ENCODE results near the gene GBP3. TPM values are rescaled to one million over a fixed set of nuclear protein-coding genes. Genes with fewer than 3 reads are reported as not detected.
"Not testable (repeated sequence)": the region's sequence is repeated elsewhere in the genome, so short reads cannot be mapped to it uniquely, and the experiment has no call there.

The GBP3 gene
- polyA plus RNA-seq, 3 donors from 2014 or later: 7.7 to 18.2 (median 8.3) TPM

DNA sequence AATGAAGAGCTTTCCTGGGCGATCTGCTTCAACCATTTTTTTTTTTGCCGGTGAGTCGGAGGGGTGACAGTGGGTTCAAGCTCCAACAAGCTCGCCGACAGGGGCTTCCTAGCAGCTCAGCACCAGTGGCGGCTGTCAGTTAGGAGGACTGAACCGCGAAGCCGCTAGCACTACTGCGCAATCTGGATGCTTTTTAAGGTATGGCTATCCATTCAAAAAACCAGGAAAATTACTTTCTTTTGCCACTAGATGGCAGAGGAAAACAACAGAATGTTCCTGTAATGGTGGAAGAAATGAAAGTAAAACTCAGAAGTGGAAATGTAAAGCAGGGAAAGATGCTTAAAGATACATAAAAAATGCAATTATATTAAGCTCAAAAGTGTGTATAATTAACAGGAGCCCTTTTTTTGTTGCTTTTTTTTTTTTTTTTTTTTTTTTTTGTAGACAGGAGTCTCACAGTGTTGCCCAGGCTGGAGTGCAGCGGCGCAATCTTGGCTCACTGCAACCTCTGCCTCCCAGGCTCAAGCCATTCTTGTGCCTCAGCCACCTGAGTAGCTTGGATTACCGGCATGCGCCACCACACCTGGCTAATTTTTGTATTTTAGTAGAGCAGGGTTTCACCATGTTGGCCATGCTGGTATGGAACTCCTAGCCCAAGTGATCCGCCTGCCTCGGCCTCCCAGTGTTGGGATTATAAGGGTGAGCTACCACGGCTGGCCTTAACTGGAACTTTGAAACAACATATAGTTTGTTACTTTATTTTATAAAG lies 38.7 kb downstream of the GBP3 start:
- Mint-ChIP-seq H3K27me3 (ENCODE audit: low read depth in 3 of 3) (peaks cover 0 to 1% (median 0%) of the 10 kb centered on the region in 3 donors), H3K9me3 (no peaks in the 10 kb centered on the region), H3K4me3 (peak overlapping the region; percentile 39 to 72 (median 64)), H3K36me3 (peaks cover 4 to 17% (median 4%) of the 10 kb centered on the region in 3 donors), H3K4me1 (peaks cover 25 to 61% of the 10 kb centered on the region in 2 donors), H3K27ac (peak overlapping the region; percentile 66 to 86 (median 84))
- DNase-seq: peak; percentile 65 to 66 (median 65)

GRCh38 chr1:88982055-88982454 lies 40.6 kb downstream of the GBP3 start:
- peaks cover 28 to 62% of the 10 kb centered on the region in 2 donors for H3K4me1 Mint-ChIP-seq
- H3K27me3 Mint-ChIP-seq (ENCODE audit: low read depth in 3 of 3): peaks cover 0 to under 1% (median 0%) of the 10 kb centered on the region in 3 donors
- peaks cover 4 to 17% (median 4%) of the 10 kb centered on the region in 3 donors for H3K36me3 Mint-ChIP-seq
- no peak overlapping the region for H3K4me3 Mint-ChIP-seq
- H3K9me3 Mint-ChIP-seq: no peaks in the 10 kb centered on the region
- H3K27ac Mint-ChIP-seq: peak overlapping the region in 1 of 6 donors; percentile 29
- DNase-seq: no peak

DNA sequence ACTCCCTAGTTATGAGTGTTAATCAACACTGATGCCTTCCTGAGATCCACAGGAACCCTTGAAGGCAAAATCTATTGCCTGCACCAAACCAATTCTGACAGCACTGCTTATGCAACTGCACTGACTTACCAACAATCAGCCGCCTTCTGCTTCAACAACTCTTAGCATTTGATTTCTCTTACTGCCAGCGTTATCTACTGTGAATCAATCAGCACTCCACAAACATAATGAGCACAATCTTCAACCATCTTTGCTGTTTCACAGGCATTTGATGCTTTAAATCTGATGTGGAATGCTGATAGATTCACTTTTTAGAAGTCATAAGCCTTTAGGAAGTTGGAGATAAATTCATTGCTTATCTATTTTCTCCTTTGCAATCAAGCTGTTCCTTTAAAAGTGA lies 41.2 kb downstream of the GBP3 start:
- H3K9me3 Mint-ChIP-seq; H3K27me3 Mint-ChIP-seq (ENCODE audit: low read depth in 3 of 3); H3K4me3 Mint-ChIP-seq; DNase-seq: not testable (repeated sequence)
- peak overlapping the region in 2 of 6 donors; percentile 13 to 32 for H3K27ac Mint-ChIP-seq
- peaks cover 28 to 58% of the 10 kb centered on the region in 2 donors for H3K4me1 Mint-ChIP-seq
- peaks cover 4 to 17% (median 4%) of the 10 kb centered on the region in 3 donors for H3K36me3 Mint-ChIP-seq

DNA sequence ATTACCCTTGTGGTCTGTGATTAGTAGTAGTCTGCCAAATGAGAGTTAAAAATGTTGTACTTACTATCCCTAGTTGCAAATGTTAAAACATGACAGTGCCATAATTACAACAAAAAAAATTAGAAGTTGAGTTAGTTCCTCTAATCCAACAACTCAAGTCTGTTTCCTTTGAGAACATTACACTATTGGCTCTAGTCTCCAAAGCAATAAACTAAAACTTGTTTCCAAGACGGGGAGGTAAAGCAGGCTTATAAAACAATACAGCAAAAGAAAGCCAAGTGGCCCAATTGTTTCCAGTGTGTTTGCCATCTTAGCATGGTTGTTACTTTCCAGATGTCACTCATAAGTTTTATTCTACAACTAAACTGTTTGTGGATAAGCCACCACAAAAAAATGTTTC lies 41.8 kb downstream of the GBP3 start:
- H3K4me3 Mint-ChIP-seq: no peak overlapping the region
- no peaks in the 10 kb centered on the region for H3K27me3 Mint-ChIP-seq (ENCODE audit: low read depth in 3 of 3)
- peak overlapping the region in 1 of 6 donors; percentile 47 for H3K27ac Mint-ChIP-seq
- H3K36me3 Mint-ChIP-seq: peaks cover 4 to 17% (median 4%) of the 10 kb centered on the region in 3 donors
- H3K4me1 Mint-ChIP-seq: peaks cover 28 to 56% of the 10 kb centered on the region in 2 donors
- no peak for DNase-seq
- no peaks in the 10 kb centered on the region for H3K9me3 Mint-ChIP-seq

GRCh38 chr1:88979749-88980116 lies 42.9 kb downstream of the GBP3 start:
- Mint-ChIP-seq H3K4me1 (peaks cover 35 to 62% of the 10 kb centered on the region in 2 donors), H3K27me3 (ENCODE audit: low read depth in 3 of 3) (peaks cover 0 to 2% (median 0%) of the 10 kb centered on the region in 3 donors), H3K9me3 (no peaks in the 10 kb centered on the region), H3K36me3 (peaks cover 4 to 17% (median 7%) of the 10 kb centered on the region in 3 donors), H3K27ac (peak overlapping the region in 1 of 6 donors; percentile 6), H3K4me3 (no peak overlapping the region)
- DNase-seq: no peak

DNA sequence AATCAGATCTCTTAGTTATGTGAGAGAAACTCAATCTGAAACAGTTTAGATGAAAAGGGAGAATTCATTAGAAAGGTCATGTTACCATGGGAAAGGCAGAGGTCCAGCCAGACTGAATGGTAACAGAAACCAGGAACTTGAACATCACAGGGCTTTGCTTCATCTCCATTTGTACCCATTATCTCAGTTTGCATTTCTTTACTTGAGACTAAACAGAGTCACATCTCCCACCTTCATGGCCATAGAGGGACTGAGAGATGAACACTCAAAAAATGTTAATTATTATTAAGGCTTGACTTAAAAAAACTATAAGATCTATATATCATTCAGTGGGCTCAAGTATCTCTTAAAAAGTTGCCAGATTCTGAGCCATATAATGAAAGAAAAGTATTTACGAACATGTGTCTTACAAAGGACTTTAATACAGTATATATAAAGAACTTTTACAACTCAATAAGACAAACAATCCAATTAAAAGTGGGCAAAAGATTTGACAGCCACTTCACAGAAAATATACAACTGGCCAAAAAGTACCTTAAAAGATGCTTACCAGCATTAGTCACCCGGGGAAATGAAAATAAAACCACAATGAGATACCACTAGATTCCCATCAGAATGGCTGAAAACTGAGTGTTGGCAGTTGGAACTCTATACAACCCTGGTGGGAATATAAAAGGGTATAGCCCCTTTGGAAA lies 43.5 kb downstream of the GBP3 start:
- peak overlapping the region in 1 of 5 donors; percentile 1 for H3K4me3 Mint-ChIP-seq
- peaks cover 4 to 17% (median 7%) of the 10 kb centered on the region in 3 donors for H3K36me3 Mint-ChIP-seq
- H3K27me3 Mint-ChIP-seq (ENCODE audit: low read depth in 3 of 3): peaks cover 0 to 2% (median 0%) of the 10 kb centered on the region in 3 donors
- H3K27ac Mint-ChIP-seq: peak overlapping the region in 2 of 6 donors; percentile 28 to 36
- H3K9me3 Mint-ChIP-seq: no peaks in the 10 kb centered on the region
- DNase-seq: no peak
- peaks cover 36 to 63% of the 10 kb centered on the region in 2 donors for H3K4me1 Mint-ChIP-seq

DNA sequence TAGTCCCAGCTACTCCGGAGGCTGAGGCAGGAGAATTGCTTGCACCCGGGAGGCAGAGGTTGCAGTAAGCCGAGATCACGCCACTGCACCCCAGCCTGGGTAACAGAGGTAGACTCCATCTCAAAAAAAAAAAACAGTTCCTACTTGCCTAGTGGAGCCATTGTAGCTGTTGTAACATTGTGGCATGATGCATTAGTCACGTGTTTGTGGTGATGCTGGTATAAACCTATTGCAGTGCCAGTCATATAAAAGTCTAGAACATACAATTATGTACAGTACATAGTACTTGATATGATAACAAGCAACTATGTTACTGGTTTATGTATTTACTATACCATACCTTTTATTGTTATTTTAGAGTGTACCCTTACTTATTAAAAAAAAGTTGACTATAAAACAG lies 46.4 kb downstream of the GBP3 start:
- peaks cover 33 to 62% of the 10 kb centered on the region in 2 donors for H3K4me1 Mint-ChIP-seq
- no peaks in the 10 kb centered on the region for H3K9me3 Mint-ChIP-seq
- no peak overlapping the region for H3K27ac Mint-ChIP-seq
- peaks cover 0 to 2% (median 0%) of the 10 kb centered on the region in 3 donors for H3K27me3 Mint-ChIP-seq (ENCODE audit: low read depth in 3 of 3)
- DNase-seq: no peak
- no peak overlapping the region for H3K4me3 Mint-ChIP-seq
- H3K36me3 Mint-ChIP-seq: peaks cover 0 to 4% (median 3%) of the 10 kb centered on the region in 3 donors

GRCh38 chr1:88974616-88975172 lies 48.0 kb downstream of the GBP3 start:
- H3K9me3 Mint-ChIP-seq; H3K27me3 Mint-ChIP-seq (ENCODE audit: low read depth in 3 of 3); H3K36me3 Mint-ChIP-seq: not testable (repeated sequence)
- Mint-ChIP-seq H3K27ac (peak overlapping the region in 3 of 6 donors; percentile 67 to 77 (median 75)), H3K4me3 (peak overlapping the region in 3 of 5 donors; percentile 10 to 54 (median 38)), H3K4me1 (peaks cover 32 to 50% of the 10 kb centered on the region in 2 donors)
- DNase-seq: peak; percentile 8 to 37 (median 23)

GRCh38 chr1:88973520-88974137 lies 49.0 kb downstream of the GBP3 start:
- H3K4me1 Mint-ChIP-seq: peaks cover 22 to 39% of the 10 kb centered on the region in 2 donors
- H3K9me3 Mint-ChIP-seq: no peaks in the 10 kb centered on the region
- peak overlapping the region in 1 of 6 donors; percentile 52 for H3K27ac Mint-ChIP-seq
- peaks cover 0 to 2% (median 0%) of the 10 kb centered on the region in 3 donors for H3K27me3 Mint-ChIP-seq (ENCODE audit: low read depth in 3 of 3)
- no peak overlapping the region for H3K4me3 Mint-ChIP-seq
- DNase-seq: peak in 1 of 3 donors; percentile 28
- peaks cover 0 to 4% (median 3%) of the 10 kb centered on the region in 3 donors for H3K36me3 Mint-ChIP-seq

GRCh38 chr1:88961647-88962275 lies 60.9 kb downstream of the GBP3 start:
- Mint-ChIP-seq H3K4me3 (no peak overlapping the region), H3K27ac (no peak overlapping the region), H3K9me3 (no peaks in the 10 kb centered on the region), H3K27me3 (ENCODE audit: low read depth in 3 of 3) (no peaks in the 10 kb centered on the region), H3K4me1 (no peaks in the 10 kb centered on the region), H3K36me3 (peaks cover 34 to 67% (median 36%) of the 10 kb centered on the region in 3 donors)
- no peak for DNase-seq

- no peak for DNase-seq
- Mint-ChIP-seq H3K27ac (no peak overlapping the region), H3K36me3 (peaks cover 34 to 67% (median 41%) of the 10 kb centered on the region in 3 donors), H3K9me3 (no peaks in the 10 kb centered on the region), H3K4me1 (no peaks in the 10 kb centered on the region), H3K27me3 (ENCODE audit: low read depth in 3 of 3) (no peaks in the 10 kb centered on the region), H3K4me3 (no peak overlapping the region)
These were observed 61.6 kb downstream of the GBP3 start for GRCh38 chr1:88961081-88961480.

Data from immature natural killer cell (primary cell).